RWPE1 (cell line): ENCODE results near the gene GPC5.
"Not testable (repeated sequence)": the region's sequence is repeated elsewhere in the genome, so short reads cannot be mapped to it uniquely, and the experiment has no call there.

Experiments
- CTCF ChIA-PET: fragments of 350-600 bp; sonication (Branson Sonifier 250); formaldehyde crosslinking; extraction: SDS; loops from one replicate; lab custom pipeline; 2021; lab: Yijun Ruan, JAX
- POLR2A ChIA-PET: fragments of 400-600 bp; formaldehyde crosslinking; extraction: SDS; loops from one replicate; lab custom pipeline; 2020; ENCODE audit warnings: antibody characterized with exemption; ENCODE audit not compliant: low non-redundant PET; lab: Yijun Ruan, JAX
- DNase-seq: peaks from one replicate; pipeline ENCODE4 v3.0.0; 2012; ENCODE audit warnings: low spot score
- H3K27ac ChIP-seq: fragments of 450-650 bp; 2 replicates; pipeline ENCODE4 v1.5.1; 2017
- TF ChIP-seq, protein P1 (sequence below): fragments of 450-650 bp; conservative IDR thresholded peaks from 2 replicates; pipeline ENCODE4 v1.5.1; 2017; ENCODE audit warnings: low read depth, mild to moderate bottlenecking

The GPC5 gene

DNA sequence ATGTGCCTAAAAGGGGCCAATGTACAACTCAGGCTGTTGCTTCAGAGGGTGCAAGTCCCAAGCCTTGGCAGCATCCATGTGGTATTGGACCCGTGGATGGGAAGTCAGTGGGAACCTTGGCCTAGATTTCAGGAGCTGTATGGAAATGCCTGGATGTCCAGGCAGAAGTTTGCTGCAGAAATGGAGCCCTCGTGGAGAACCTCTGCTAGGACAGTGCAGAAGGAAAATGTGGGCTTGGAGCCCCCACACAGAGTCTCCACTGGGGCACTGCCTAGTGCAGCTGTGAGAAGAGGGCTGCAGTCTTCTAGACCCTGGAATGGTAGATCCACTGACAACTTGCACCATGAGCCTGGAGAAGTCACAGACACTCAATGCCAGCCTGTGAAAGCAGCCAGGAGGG lies 28.5 kb downstream of the GPC5 start:
- no peak overlapping the region for H3K27ac ChIP-seq
- TF ChIP-seq, protein P1, sequence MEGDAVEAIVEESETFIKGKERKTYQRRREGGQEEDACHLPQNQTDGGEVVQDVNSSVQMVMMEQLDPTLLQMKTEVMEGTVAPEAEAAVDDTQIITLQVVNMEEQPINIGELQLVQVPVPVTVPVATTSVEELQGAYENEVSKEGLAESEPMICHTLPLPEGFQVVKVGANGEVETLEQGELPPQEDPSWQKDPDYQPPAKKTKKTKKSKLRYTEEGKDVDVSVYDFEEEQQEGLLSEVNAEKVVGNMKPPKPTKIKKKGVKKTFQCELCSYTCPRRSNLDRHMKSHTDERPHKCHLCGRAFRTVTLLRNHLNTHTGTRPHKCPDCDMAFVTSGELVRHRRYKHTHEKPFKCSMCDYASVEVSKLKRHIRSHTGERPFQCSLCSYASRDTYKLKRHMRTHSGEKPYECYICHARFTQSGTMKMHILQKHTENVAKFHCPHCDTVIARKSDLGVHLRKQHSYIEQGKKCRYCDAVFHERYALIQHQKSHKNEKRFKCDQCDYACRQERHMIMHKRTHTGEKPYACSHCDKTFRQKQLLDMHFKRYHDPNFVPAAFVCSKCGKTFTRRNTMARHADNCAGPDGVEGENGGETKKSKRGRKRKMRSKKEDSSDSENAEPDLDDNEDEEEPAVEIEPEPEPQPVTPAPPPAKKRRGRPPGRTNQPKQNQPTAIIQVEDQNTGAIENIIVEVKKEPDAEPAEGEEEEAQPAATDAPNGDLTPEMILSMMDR: no peak
- ChIA-PET CTCF (no interaction called here), POLR2A (no interaction called here)
- DNase-seq: no peak

DNA sequence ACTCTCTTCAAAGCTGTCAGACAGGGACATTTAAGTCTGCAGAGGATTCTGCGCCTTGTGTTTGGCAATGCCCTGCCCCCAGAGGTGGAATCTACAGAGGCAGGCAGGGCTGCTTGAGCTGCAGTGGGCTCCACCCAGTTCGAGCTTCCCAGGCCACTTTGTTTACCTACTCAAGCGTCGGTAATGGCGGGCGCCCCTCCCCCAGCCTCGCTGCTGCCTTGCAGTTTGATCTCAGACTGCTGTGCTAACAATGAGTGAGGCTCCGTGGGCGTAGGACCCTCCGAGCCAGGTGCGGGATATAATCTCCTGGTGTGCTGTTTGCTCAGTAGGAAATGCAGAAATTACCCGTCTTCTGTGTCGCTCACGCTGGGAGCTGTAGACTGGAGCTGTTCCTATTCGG lies 40.3 kb downstream of the GPC5 start:
- DNase-seq, CTCF ChIA-PET, H3K27ac ChIP-seq, POLR2A ChIA-PET: not testable (repeated sequence)

DNA sequence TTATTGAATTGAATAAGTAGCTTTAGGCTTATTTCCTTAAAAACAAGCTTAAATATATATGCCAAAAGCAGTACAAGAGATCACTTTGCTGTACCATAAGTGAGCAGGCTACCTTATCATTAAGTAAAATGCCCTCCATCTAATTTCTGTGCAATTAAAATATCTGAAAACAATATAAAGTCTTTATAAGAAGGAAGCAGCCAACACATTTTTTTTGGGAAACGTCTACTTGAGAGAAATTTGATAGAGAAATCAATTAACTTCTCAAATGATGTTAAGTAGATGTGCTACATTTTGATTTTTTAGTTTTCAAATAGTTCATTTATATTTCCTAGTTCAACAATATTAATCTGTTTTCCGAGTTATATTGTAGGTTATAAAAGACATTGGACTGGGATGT lies 52.5 kb downstream of the GPC5 start:
- H3K27ac ChIP-seq: no peak overlapping the region
- ChIA-PET CTCF (no interaction called here), POLR2A (no interaction called here)
- TF ChIP-seq, protein P1: no peak
- DNase-seq: no peak

DNA sequence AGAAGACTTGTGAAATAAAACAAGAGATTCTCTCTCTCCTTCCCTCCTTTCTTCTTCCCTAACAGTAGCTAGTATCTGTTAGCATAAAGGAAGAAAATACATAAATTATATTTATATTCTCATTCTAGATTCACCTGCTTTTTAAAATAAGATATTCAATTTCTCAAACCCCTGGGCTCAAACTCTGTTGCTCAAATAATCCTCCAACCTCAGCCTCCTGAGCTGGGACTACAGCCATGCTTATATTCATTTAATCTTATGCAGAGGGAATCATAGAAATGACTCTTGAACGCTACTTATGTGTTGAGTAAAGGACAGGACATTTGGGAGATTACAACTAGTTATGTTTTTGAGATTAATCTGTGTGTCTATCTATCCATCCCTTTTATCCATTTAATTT lies 56.2 kb downstream of the GPC5 start:
- DNase-seq: no peak
- H3K27ac ChIP-seq: no peak overlapping the region
- ChIA-PET POLR2A (no interaction called here), CTCF (no interaction called here)
- TF ChIP-seq, protein P1: no peak

DNA sequence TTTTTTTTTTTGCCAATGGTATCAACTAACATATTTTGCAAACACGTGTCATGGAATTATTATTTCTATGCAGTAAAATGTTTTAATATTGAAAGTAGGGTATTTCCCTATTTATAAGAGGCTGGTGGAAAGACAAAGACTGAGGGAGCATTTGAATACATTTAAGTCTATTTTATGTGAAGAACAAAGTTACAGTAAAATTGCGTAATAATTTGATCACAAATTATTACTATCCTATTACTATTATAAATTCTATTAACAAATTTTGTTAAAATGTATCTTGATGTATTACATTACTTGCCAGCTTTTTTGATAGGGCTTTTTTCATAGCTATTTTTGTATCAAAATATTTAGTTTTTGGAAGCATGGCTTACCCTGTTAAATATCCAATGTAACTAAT lies 58.4 kb downstream of the GPC5 start:
- POLR2A ChIA-PET: no interaction called here

DNA sequence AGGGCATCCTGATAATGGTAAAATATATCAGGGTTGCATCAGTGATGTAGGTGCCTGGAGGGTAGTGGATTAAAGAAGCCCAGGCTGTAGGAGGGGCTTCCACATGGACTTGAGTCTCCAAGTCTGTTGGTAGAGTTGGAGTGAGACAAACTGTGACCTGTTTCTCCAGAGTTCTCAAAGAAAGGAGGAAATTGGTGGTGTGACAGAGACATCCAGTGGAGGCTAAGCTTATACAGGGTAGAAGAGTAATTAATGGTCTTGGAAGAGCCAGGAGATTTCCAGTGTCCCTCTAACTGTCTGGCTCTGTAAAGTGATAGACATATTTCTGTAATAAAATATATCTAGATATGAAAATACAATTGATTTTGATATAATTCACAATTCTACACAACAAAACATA lies 61.1 kb downstream of the GPC5 start:
- ChIA-PET CTCF (no interaction called here), POLR2A (no interaction called here)
- TF ChIP-seq, protein P1: no peak

More for the DNA sequence above, 58.4 kb downstream of the GPC5 start:
- TF ChIP-seq, protein P1: no peak
- no peak overlapping the region for H3K27ac ChIP-seq
- CTCF ChIA-PET: no interaction called here
- no peak for DNase-seq

DNA sequence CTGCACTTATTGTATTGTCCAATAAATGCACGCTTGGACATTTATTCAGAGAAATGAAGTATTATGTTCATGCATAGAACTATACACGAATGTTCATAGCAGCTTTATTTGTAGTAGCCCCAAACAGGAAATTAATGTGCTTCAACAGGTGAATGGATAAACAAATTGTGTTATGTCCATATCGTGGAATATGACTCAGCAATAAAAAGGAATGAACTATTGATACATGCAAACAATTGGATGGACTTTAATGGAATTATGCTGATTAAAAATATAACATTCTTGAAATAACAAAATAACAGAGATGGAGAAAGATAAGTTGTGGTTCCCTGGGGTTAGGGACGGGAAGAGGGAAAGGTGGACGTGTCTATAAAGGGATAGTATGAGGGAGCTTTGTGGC lies 65.9 kb downstream of the GPC5 start:
- ChIA-PET CTCF (no interaction called here), POLR2A (no interaction called here)
- no peak overlapping the region for H3K27ac ChIP-seq
- TF ChIP-seq, protein P1: no peak
- DNase-seq: no peak

More for the DNA sequence above, 61.1 kb downstream of the GPC5 start:
- DNase-seq: no peak
- H3K27ac ChIP-seq: no peak overlapping the region
